Activated CD8-positive, alpha-beta memory T cell treated with anti-CD3 and anti-CD28 coated beads for 1 hour (primary cell): ENCODE data around the gene TMED5.

Experiments used
- DNase-seq, 2 donors: peaks; one replicate each; pipeline ENCODE4 v3.0.0-alpha.2; 2020; ENCODE audit warnings: low read depth in 1 of 2; ENCODE audit errors: extremely low read depth in 1 of 2

TMED5 gene

DNA sequence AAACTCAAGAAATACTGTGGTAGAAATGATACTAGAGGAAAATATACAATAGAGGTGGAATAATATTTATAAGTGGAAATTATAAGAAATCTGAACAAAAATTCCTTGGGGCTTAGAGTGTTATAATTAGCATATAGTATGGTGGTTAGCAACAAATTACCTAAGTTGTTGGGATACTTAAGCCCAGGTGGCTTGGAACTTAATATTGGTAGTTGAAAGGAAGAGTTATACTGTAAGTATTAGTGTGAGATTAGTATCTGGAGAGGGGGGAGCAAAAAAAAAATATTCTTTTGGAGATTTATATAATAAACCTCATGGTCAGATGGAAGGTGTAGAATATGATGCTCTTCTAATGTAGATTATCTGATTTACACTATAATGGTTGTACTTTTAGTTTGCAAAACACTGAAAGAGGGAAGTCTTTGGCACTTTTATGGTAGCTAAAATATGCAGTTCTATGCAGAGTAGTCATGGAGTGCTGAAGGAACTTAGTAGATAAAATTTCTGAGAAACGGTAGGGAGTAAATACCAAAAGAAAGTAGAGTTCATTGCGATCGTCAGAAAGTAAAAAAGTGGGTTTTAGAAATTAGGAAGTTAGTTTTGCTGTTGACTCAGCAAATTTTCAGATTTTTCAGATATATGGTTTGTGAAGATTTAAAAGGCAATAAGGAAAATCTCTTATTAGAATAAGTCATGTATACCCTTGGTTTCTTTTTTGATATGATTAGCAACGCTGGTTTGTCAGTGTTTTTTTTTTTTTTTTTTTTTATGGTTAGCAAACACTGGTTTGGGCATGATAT, 55.5 kb downstream of the TMED5 start:
- DNase-seq = no peak

DNA sequence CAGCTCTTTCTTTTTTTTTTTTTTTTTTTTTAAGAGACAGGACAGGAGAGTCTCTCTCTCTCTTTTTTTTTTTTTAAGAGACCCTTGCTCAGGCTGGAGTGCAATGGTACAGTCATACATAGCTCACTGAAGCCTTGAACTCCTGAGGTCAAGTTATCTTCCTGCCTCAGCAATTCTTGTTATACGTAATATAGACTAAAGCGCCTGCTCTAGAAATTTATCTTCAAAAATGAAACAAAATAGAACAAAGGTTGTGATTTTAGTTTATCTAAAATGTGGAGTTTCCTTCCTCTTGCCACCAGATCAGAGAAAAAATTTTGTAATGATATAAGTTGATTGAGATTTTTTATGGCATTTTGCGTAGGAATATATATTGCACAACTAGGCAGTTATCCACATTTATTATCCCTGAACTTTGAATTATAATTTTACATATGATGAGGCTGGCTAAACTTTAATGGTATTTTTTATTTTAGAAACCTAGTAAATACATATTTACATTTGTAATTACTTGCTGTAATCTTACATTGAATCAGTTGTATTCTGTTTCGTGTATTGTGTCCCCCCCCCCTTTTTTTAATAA, 56.9 kb downstream of the TMED5 start:
- no peak for DNase-seq

DNA sequence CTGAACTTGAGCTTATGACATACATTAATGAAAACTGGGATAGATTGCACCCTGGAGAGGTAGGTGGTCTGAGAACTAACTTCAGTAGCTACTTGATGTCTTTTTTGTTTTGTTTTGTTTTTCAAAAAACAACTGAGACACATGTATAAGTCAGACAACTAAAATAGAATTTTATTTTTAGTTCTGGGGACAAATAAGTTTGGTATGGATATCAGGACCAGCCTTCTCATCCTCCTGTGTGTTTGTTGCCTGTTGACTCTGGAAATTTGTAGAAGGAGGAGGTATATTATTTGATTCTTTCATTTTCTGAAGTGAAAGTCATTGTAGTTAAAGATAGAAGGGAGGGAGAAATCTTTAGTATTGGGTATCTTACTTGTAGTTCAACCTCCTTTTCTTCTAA, 59.6 kb downstream of the TMED5 start:
- DNase-seq = no peak

DNA sequence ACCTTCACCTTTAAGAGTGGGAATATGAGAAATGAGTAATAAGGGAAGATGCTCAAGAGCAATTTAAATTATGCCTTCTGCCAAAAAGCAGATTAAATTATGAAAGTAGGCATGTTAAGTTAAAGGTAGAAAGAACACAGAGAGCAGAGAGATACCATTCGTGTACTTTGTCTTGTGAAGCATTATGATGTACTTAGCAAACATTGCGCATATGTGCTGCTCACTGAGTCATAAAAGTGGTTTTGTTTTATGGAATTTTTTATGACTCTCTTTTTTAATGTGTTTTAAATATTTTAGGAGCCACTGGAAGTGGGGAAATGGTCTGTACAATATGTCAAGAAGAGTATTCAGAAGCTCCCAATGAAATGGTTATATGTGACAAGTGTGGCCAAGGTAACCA, 65.8 kb downstream of the TMED5 start:
- no peak for DNase-seq

GRCh38 chr1:93113127-93113526, 67.1 kb downstream of the TMED5 start:
- no peak for DNase-seq

DNA sequence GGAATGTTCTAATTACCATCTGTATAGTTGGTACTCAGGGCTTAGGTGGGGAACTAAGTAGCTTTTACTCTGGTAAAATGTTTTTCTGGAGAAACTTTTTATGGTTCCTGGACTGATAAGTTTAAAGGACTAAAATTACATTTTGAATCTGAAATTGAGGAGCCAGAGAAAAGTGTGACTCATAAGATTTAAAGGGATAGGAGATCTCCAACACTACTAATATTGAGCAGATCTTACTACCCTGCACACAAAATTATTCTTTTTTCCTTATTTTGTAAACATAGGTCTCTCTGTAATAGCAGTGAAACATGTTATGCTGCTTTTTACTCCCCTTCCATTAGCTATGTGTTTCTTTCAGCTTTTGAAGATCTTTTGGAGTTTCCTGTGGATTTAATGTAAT, 68.7 kb downstream of the TMED5 start:
- DNase-seq = no peak

- DNase-seq = no peak
These were observed 69.1 kb downstream of the TMED5 start for GRCh38 chr1:93111065-93111464.

GRCh38 chr1:93109578-93109977, 70.6 kb downstream of the TMED5 start:
- DNase-seq = no peak

- no peak for DNase-seq
These were observed 71.9 kb downstream of the TMED5 start for GRCh38 chr1:93108335-93108734.

DNA sequence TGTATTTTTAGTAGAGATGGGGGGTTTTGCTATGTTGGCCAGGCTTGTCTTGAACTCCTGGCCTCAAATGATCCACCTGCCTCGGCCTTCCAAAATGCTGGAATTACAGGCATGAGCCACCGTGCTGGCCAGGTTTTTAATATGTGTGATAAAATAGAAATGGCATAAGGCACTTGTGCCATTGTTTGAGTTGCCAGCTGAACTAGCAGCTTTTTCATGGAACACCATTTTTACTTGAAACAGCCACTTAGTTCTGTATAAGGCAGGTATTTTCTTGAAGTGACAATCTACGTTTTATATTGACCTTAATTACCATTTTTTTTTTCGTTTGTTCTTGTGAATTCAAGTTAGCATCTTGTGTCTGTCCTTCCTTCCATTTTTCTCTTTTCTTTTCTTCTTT, 72.8 kb downstream of the TMED5 start:
- DNase-seq = no peak

GRCh38 chr1:93106226-93106625, 74.0 kb downstream of the TMED5 start:
- no peak for DNase-seq

DNA sequence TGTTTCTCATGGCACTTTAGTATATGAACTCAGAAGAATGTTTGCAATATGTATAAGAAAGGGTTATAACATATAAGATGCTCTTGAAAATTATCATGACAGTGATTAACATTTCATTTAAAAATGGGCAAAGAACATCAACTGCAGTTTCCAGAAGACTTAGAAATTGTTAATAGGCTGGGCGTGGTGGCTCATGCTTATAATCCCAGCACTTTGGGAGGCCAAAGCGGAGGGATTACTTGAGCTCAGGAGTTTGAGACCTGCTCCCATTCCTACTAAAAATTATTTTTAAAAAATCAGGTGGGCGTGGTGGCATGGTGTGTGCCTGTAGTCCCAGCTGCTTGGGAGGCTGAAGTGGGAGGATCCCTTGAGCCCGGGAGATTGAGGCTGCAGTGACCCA, 78.1 kb downstream of the TMED5 start:
- DNase-seq = no peak
